ENCODE data around the gene CERS6. TPM values are rescaled to one million over a fixed set of nuclear protein-coding genes. Genes with fewer than 3 reads are reported as not detected.

The CERS6 gene
- total and polyA plus RNA-seq, 4 donors = 4.2 to 20.4 (median 10.1) TPM

DNA sequence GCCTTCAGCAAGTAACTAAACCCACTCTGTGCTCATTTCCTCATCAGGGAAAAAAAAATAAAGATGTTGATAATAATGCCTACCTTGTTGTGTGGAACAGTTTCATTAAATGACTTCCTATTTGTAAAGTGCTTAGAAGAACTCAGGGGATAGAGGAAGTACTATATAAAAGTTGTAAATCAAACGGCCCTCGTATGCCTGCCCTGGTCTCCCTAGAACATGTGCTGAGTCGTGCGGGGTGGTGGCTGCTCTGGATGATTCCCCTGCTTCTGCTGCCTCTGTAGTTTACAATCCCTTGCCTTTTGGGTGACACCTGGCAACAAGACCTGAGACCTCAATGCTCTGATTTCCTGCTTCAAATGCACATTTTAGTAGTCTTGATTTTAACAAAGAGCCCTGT lies 170.0 kb downstream of the CERS6 start:
- no peak overlapping the region for H3K4me3 ChIP-seq (ENCODE audit: low read depth in 1 of 3, low read length in 3 of 3)
- no peaks in the 10 kb centered on the region for H3K36me3 ChIP-seq (ENCODE audit: control insufficient read depth in 4 of 4, insufficient read depth in 3 of 4, low read depth in 1 of 4, low read length in 3 of 4)
- no peak for DNase-seq (ENCODE audit: low spot score)
- H3K27ac ChIP-seq (ENCODE audit: low read depth in 1 of 2, low read length in 2 of 2) = no peak overlapping the region
- no peaks in the 10 kb centered on the region for H3K9me3 ChIP-seq (ENCODE audit: control insufficient read depth in 4 of 4, low read length in 3 of 4)
- WGBS = 77% methylated on average over 4 of the region's 4 CpGs
- TF ChIP-seq, protein P1, sequence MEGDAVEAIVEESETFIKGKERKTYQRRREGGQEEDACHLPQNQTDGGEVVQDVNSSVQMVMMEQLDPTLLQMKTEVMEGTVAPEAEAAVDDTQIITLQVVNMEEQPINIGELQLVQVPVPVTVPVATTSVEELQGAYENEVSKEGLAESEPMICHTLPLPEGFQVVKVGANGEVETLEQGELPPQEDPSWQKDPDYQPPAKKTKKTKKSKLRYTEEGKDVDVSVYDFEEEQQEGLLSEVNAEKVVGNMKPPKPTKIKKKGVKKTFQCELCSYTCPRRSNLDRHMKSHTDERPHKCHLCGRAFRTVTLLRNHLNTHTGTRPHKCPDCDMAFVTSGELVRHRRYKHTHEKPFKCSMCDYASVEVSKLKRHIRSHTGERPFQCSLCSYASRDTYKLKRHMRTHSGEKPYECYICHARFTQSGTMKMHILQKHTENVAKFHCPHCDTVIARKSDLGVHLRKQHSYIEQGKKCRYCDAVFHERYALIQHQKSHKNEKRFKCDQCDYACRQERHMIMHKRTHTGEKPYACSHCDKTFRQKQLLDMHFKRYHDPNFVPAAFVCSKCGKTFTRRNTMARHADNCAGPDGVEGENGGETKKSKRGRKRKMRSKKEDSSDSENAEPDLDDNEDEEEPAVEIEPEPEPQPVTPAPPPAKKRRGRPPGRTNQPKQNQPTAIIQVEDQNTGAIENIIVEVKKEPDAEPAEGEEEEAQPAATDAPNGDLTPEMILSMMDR (IDR thresholded peaks at IDR 0.05; ENCODE audit: low read depth, low read length, missing input control) = no peak
- TF ChIP-seq HNF4G (IDR thresholded peaks at IDR 0.05) (no peak), GABPA (IDR thresholded peaks at IDR 0.05 in 1 of 2, conservative IDR thresholded peaks at IDR 0.05 in 1 of 2) (no peak), HNF4A (conservative IDR thresholded peaks at IDR 0.05) (no peak)
- H3K9ac ChIP-seq (ENCODE audit: low read depth in 1 of 2, low read length in 2 of 2) = no peak overlapping the region
- no peaks in the 10 kb centered on the region for H3K27me3 ChIP-seq (ENCODE audit: control insufficient read depth in 4 of 4, insufficient read depth in 4 of 4, low read length in 3 of 4)
- peaks cover 0 to 3% (median 0%) of the 10 kb centered on the region in 4 donors for H3K4me1 ChIP-seq (ENCODE audit: control insufficient read depth in 4 of 4, insufficient read depth in 4 of 4, low read length in 3 of 4)

DNA sequence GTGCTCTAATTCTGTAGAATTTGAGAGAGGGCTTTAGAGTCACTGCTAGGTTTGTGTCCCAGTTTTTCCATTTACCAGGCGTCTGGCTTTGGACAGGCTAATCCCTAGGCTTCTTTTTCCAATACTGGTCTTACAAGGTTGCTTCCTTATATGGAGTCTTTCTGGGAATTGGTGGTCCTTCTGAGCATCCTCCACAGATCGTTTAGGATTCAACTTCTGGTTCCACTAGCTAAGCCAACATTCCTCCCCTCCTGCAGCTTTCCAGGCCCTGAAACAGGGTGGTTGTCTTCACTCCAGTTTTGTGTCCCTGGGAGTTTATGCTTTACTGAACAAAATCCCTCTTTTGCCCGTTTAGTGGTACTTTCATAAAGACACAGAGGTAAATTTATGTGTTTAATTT lies 170.6 kb downstream of the CERS6 start:
- no peak for DNase-seq (ENCODE audit: low spot score)
- Histone ChIP-seq H3K9ac (ENCODE audit: low read depth in 1 of 2, low read length in 2 of 2) (no peak overlapping the region), H3K4me1 (ENCODE audit: control insufficient read depth in 4 of 4, insufficient read depth in 4 of 4, low read length in 3 of 4) (peaks cover 0 to 2% (median 0%) of the 10 kb centered on the region in 4 donors), H3K27me3 (ENCODE audit: control insufficient read depth in 4 of 4, insufficient read depth in 4 of 4, low read length in 3 of 4) (no peaks in the 10 kb centered on the region), H3K9me3 (ENCODE audit: control insufficient read depth in 4 of 4, low read length in 3 of 4) (no peaks in the 10 kb centered on the region), H3K27ac (ENCODE audit: low read depth in 1 of 2, low read length in 2 of 2) (no peak overlapping the region), H3K36me3 (ENCODE audit: control insufficient read depth in 4 of 4, insufficient read depth in 3 of 4, low read depth in 1 of 4, low read length in 3 of 4) (no peaks in the 10 kb centered on the region), H3K4me3 (ENCODE audit: low read depth in 1 of 3, low read length in 3 of 3) (no peak overlapping the region)
- 83% methylated on average over 3 of the region's 3 CpGs for WGBS
- TF ChIP-seq RAD21 (IDR thresholded peaks at IDR 0.05) = no peak
- TF ChIP-seq GABPA (IDR thresholded peaks at IDR 0.05 in 1 of 2, conservative IDR thresholded peaks at IDR 0.05 in 1 of 2) = no peak
- TF ChIP-seq, protein P2, sequence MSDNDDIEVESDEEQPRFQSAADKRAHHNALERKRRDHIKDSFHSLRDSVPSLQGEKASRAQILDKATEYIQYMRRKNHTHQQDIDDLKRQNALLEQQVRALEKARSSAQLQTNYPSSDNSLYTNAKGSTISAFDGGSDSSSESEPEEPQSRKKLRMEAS (IDR thresholded peaks at IDR 0.05) = no peak

DNA sequence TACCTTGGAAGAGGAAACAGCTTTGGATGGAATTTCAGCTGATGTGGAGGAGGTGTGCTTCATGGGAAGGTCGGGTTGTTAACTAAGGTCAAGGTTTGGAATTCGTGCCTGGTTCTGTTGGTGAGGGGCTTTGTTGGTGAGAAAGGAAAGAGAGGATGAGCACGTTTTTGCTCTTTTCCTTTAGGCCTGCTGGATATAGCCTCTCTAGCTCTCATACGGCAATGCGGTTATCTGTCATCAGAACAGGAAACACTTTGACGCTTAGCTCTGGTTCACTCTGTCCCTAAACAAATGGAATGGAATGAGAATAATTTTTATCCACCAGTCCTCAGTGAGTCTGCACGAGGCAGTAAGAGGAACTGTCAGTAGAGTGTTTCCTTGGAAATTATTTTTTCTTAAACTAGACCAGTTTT lies 176.6 kb downstream of the CERS6 start:
- Histone ChIP-seq H3K36me3 (ENCODE audit: control insufficient read depth in 4 of 4, insufficient read depth in 3 of 4, low read depth in 1 of 4, low read length in 3 of 4) (peaks cover 0 to 1% (median 0%) of the 10 kb centered on the region in 4 donors), H3K4me1 (ENCODE audit: control insufficient read depth in 4 of 4, insufficient read depth in 4 of 4, low read length in 3 of 4) (no peaks in the 10 kb centered on the region), H3K27ac (ENCODE audit: low read depth in 1 of 2, low read length in 2 of 2) (no peak overlapping the region), H3K4me3 (ENCODE audit: low read depth in 1 of 3, low read length in 3 of 3) (no peak overlapping the region), H3K9me3 (ENCODE audit: control insufficient read depth in 4 of 4, low read length in 3 of 4) (no peaks in the 10 kb centered on the region), H3K9ac (ENCODE audit: low read depth in 1 of 2, low read length in 2 of 2) (no peak overlapping the region), H3K27me3 (ENCODE audit: control insufficient read depth in 4 of 4, insufficient read depth in 4 of 4, low read length in 3 of 4) (no peaks in the 10 kb centered on the region)
- TF ChIP-seq, protein P3, sequence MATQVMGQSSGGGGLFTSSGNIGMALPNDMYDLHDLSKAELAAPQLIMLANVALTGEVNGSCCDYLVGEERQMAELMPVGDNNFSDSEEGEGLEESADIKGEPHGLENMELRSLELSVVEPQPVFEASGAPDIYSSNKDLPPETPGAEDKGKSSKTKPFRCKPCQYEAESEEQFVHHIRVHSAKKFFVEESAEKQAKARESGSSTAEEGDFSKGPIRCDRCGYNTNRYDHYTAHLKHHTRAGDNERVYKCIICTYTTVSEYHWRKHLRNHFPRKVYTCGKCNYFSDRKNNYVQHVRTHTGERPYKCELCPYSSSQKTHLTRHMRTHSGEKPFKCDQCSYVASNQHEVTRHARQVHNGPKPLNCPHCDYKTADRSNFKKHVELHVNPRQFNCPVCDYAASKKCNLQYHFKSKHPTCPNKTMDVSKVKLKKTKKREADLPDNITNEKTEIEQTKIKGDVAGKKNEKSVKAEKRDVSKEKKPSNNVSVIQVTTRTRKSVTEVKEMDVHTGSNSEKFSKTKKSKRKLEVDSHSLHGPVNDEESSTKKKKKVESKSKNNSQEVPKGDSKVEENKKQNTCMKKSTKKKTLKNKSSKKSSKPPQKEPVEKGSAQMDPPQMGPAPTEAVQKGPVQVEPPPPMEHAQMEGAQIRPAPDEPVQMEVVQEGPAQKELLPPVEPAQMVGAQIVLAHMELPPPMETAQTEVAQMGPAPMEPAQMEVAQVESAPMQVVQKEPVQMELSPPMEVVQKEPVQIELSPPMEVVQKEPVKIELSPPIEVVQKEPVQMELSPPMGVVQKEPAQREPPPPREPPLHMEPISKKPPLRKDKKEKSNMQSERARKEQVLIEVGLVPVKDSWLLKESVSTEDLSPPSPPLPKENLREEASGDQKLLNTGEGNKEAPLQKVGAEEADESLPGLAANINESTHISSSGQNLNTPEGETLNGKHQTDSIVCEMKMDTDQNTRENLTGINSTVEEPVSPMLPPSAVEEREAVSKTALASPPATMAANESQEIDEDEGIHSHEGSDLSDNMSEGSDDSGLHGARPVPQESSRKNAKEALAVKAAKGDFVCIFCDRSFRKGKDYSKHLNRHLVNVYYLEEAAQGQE (IDR thresholded peaks at IDR 0.05) = no peak
- no peak for TF ChIP-seq ZBTB33 (IDR thresholded peaks at IDR 0.05)
- no peak for TF ChIP-seq RXRA (IDR thresholded peaks at IDR 0.05)
- no peak for TF ChIP-seq EGR1 (IDR thresholded peaks at IDR 0.05; ENCODE audit: low read depth in 2 of 2)
- TF ChIP-seq, protein P4, sequence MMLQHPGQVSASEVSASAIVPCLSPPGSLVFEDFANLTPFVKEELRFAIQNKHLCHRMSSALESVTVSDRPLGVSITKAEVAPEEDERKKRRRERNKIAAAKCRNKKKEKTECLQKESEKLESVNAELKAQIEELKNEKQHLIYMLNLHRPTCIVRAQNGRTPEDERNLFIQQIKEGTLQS (IDR thresholded peaks at IDR 0.05) = no peak
- TF ChIP-seq FOXA2 (IDR thresholded peaks at IDR 0.05) = no peak
- no peak for TF ChIP-seq YY1 (IDR thresholded peaks at IDR 0.05)
- TF ChIP-seq TAF1 (conservative IDR thresholded peaks at IDR 0.05) = no peak
- peak; percentile 27 for TF ChIP-seq NR2F2 (IDR thresholded peaks at IDR 0.05)
- TF ChIP-seq JUND (IDR thresholded peaks at IDR 0.05) = no peak
- TF ChIP-seq RAD21 (IDR thresholded peaks at IDR 0.05) = peak in 1 of 2 donors; percentile 40
- no peak for TF ChIP-seq GABPA (IDR thresholded peaks at IDR 0.05 in 1 of 2, conservative IDR thresholded peaks at IDR 0.05 in 1 of 2)
- DNase-seq (ENCODE audit: low spot score) = no peak
- 67% methylated on average over 7 of the region's 7 CpGs for WGBS

Data from liver (tissue), 9 donors.